ENCODE measurements around the gene PHACTR1. TPM values are rescaled to one million over a fixed set of nuclear protein-coding genes. Genes with fewer than 3 reads are reported as not detected.

PHACTR1 gene
- total RNA-seq, 1 experiment from 2014 or later = 0.05 TPM

DNA sequence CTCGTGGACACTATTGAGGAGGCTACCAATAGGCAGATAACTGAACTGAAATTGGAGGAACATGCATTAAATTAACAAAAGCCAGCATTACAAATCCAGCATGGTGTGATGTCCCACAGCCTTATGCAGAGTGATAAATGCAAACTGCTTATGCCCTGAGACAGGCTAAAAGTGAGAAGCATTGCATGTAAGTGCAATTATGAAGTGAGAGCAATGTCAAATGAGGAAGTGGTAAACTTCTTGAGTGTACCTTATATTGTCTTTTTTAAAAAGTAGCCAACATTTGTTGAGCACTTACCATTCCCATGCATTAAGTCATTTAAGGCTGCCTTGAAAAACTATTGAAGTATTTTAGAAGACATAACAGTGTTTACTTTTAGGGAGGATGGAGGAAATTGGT is 399.6 kb downstream of the PHACTR1 start:
- Histone ChIP-seq H3K27me3 (ENCODE audit: control insufficient read depth, insufficient read depth, low read length) (no peaks in the 10 kb centered on the region), H3K9me3 (ENCODE audit: control insufficient read depth, insufficient read depth, low read depth, low read length) (no peaks in the 10 kb centered on the region), H3K36me3 (ENCODE audit: control insufficient read depth, insufficient read depth, low read length) (no peaks in the 10 kb centered on the region), H3K27ac (ENCODE audit: low read length) (no peak overlapping the region), H3K4me3 (ENCODE audit: low read depth in 2 of 2, low read length in 2 of 2) (no peak overlapping the region), H3K4me1 (ENCODE audit: control insufficient read depth, insufficient read depth, low read length) (no peaks in the 10 kb centered on the region)
- ATAC-seq (no peak), DNase-seq (ENCODE audit: low read depth, low spot score) (no peak)
- CTCF ChIA-PET = no interaction called here
- BruUV-seq (replicated peaks) = no TSS peak
- intact Hi-C loops (cut with micrococcal nuclease; ENCODE audit: unreplicated experiment) (no loop called here), in situ Hi-C loops (cut with HindIII; ENCODE audit: low pct_unique_long_range_greater_than_20kb, low sequenced_read_pairs) (no loop called here)
- TF ChIP-seq, protein P1, sequence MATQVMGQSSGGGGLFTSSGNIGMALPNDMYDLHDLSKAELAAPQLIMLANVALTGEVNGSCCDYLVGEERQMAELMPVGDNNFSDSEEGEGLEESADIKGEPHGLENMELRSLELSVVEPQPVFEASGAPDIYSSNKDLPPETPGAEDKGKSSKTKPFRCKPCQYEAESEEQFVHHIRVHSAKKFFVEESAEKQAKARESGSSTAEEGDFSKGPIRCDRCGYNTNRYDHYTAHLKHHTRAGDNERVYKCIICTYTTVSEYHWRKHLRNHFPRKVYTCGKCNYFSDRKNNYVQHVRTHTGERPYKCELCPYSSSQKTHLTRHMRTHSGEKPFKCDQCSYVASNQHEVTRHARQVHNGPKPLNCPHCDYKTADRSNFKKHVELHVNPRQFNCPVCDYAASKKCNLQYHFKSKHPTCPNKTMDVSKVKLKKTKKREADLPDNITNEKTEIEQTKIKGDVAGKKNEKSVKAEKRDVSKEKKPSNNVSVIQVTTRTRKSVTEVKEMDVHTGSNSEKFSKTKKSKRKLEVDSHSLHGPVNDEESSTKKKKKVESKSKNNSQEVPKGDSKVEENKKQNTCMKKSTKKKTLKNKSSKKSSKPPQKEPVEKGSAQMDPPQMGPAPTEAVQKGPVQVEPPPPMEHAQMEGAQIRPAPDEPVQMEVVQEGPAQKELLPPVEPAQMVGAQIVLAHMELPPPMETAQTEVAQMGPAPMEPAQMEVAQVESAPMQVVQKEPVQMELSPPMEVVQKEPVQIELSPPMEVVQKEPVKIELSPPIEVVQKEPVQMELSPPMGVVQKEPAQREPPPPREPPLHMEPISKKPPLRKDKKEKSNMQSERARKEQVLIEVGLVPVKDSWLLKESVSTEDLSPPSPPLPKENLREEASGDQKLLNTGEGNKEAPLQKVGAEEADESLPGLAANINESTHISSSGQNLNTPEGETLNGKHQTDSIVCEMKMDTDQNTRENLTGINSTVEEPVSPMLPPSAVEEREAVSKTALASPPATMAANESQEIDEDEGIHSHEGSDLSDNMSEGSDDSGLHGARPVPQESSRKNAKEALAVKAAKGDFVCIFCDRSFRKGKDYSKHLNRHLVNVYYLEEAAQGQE (IDR thresholded peaks at IDR 0.05; ENCODE audit: insufficient read depth in 1 of 2, low read depth in 2 of 2, low read length in 1 of 2) = no peak
- no peak for TF ChIP-seq SIN3A (IDR thresholded peaks at IDR 0.05; ENCODE audit: borderline replicate concordance, insufficient read depth, low read depth, low read length)
- TF ChIP-seq POLR2AphosphoS5 (IDR thresholded peaks at IDR 0.05; ENCODE audit: low read depth, low read length) = no peak
- TF ChIP-seq TCF7L2 (IDR thresholded peaks at IDR 0.05; ENCODE audit: low read depth, low read length) = no peak
- no peak for TF ChIP-seq CTCF (IDR thresholded peaks at IDR 0.05)
- POLR2A ChIA-PET = no interaction called here

GRCh38 chr6:13117570-13117969 is 401.0 kb downstream of the PHACTR1 start:
- in situ Hi-C loops (cut with HindIII; ENCODE audit: low pct_unique_long_range_greater_than_20kb, low sequenced_read_pairs) = no loop called here
- no peak for TF ChIP-seq CTCF (IDR thresholded peaks at IDR 0.05)

GRCh38 chr6:13119549-13119948 is 403.0 kb downstream of the PHACTR1 start:
- Histone ChIP-seq H3K27ac (ENCODE audit: low read length) (no peak overlapping the region), H3K9me3 (ENCODE audit: control insufficient read depth, insufficient read depth, low read depth, low read length) (no peaks in the 10 kb centered on the region), H3K36me3 (ENCODE audit: control insufficient read depth, insufficient read depth, low read length) (no peaks in the 10 kb centered on the region), H3K4me1 (ENCODE audit: control insufficient read depth, insufficient read depth, low read length) (no peaks in the 10 kb centered on the region), H3K27me3 (ENCODE audit: control insufficient read depth, insufficient read depth, low read length) (no peaks in the 10 kb centered on the region; the same call in 1 of the 2 replicates), H3K4me3 (ENCODE audit: low read depth in 2 of 2, low read length in 2 of 2) (no peak overlapping the region)
- in situ Hi-C loops (cut with HindIII; ENCODE audit: low pct_unique_long_range_greater_than_20kb, low sequenced_read_pairs) (no loop called here), intact Hi-C loops (cut with micrococcal nuclease; ENCODE audit: unreplicated experiment) (no loop called here)
- ChIA-PET CTCF (no interaction called here), POLR2A (no interaction called here)
- BruUV-seq (replicated peaks) = no TSS peak
- no peak for DNase-seq (ENCODE audit: low read depth, low spot score)
- ATAC-seq = no peak
- TF ChIP-seq TCF7L2 (IDR thresholded peaks at IDR 0.05; ENCODE audit: low read depth, low read length) (no peak), CTCF (IDR thresholded peaks at IDR 0.05) (no peak), POLR2AphosphoS5 (IDR thresholded peaks at IDR 0.05; ENCODE audit: low read depth, low read length) (no peak), SIN3A (IDR thresholded peaks at IDR 0.05; ENCODE audit: borderline replicate concordance, insufficient read depth, low read depth, low read length) (no peak)
- TF ChIP-seq, protein P1 (IDR thresholded peaks at IDR 0.05; ENCODE audit: insufficient read depth in 1 of 2, low read depth in 2 of 2, low read length in 1 of 2) = no peak

More at GRCh38 chr6:13117570-13117969, 401.0 kb downstream of the PHACTR1 start:
- Histone ChIP-seq H3K27me3 (ENCODE audit: control insufficient read depth, insufficient read depth, low read length) (no peaks in the 10 kb centered on the region), H3K9me3 (ENCODE audit: control insufficient read depth, insufficient read depth, low read depth, low read length) (no peaks in the 10 kb centered on the region), H3K4me1 (ENCODE audit: control insufficient read depth, insufficient read depth, low read length) (no peaks in the 10 kb centered on the region), H3K4me3 (ENCODE audit: low read depth in 2 of 2, low read length in 2 of 2) (no peak overlapping the region), H3K36me3 (ENCODE audit: control insufficient read depth, insufficient read depth, low read length) (no peaks in the 10 kb centered on the region), H3K27ac (ENCODE audit: low read length) (no peak overlapping the region)
- no peak for ATAC-seq
- POLR2A ChIA-PET = no interaction called here
- CTCF ChIA-PET = no interaction called here
- intact Hi-C loops (cut with micrococcal nuclease; ENCODE audit: unreplicated experiment) = no loop called here
- no peak for DNase-seq (ENCODE audit: low read depth, low spot score)
- no TSS peak for BruUV-seq (replicated peaks)
